B cell (primary cell): Measurements from ENCODE around the gene MIPEP. TPM values are rescaled to one million over a fixed set of nuclear protein-coding genes. Genes with fewer than 3 reads are reported as not detected.

ENCODE experiments used
- ATAC-seq: fragments of 200-7000 bp; cut with Tn5 transposase; one replicate; pipeline ENCODE4 v1.10.0; 2021; ENCODE audit warnings: low read depth, mild to moderate bottlenecking, moderate number of reproducible peaks, moderate library complexity
- CTCF ChIA-PET: fragments of 350-600 bp; sonication (Branson Sonifier 250); formaldehyde crosslinking; loops from one replicate; lab custom pipeline; 2021; ENCODE audit warnings: antibody characterized with exemption, inconsistent platforms; lab: Charles Lee
- POLR2A ChIA-PET: fragments of 350-600 bp; sonication (Branson Sonifier 250); formaldehyde crosslinking; loops from one replicate; lab custom pipeline; 2021; ENCODE audit warnings: antibody characterized with exemption; lab: Charles Lee
- DNase-seq: peaks from one replicate; pipeline ENCODE4 v3.0.0; 2013
- H2AFZ ChIP-seq: 2 replicates; pipeline ENCODE4 v1.6.1; 2012; ENCODE audit warnings: mild to moderate bottlenecking, low read depth, low read length; ENCODE audit not compliant: insufficient read depth, poor library complexity, severe bottlenecking
- H3K27ac ChIP-seq, 2 donors: 1 replicate in 1 of 2; 2 replicates in 1 of 2; pipeline ENCODE4 v1.5.1; 2012 to 2013; ENCODE audit warnings: low read length in 2 of 2, mild to moderate bottlenecking in 2 of 2, moderate library complexity in 1 of 2
- H3K27me3 ChIP-seq, 4 experiments: fragments of 200-600 bp in 1 of 4; sonication (generic) in 1 of 4; replicated peaks in 1 of 4; 1 replicate in 2 of 4; 2 replicates in 2 of 4; pipeline versions ENCODE4 v1.6.1 to v1.7.0; 2013 to 2016; ENCODE audit warnings: low read length in 3 of 4, mild to moderate bottlenecking in 2 of 4, mixed read lengths in 1 of 4, moderate library complexity in 1 of 4; ENCODE audit not compliant: insufficient read depth in 4 of 4, control insufficient read depth in 3 of 4; ENCODE audit errors: control extremely low read depth in 1 of 4
- H3K36me3 ChIP-seq, 2 experiments: replicated peaks in 1 of 2; 1 replicate in 1 of 2; 2 replicates in 1 of 2; pipeline versions ENCODE4 v1.6.1 to v1.7.1; 2013; ENCODE audit warnings: low read length in 1 of 2; ENCODE audit not compliant: insufficient read depth in 2 of 2, control insufficient read depth in 1 of 2; ENCODE audit errors: control extremely low read depth in 1 of 2, extremely low read depth in 1 of 2
- H3K4me1 ChIP-seq, 2 donors: fragments of 200-600 bp in 1 of 2; sonication (generic) in 1 of 2; 1 replicate in 1 of 2; 2 replicates in 1 of 2; pipeline versions ENCODE4 v1.5.1 to v1.6.1; 2013 to 2017; ENCODE audit warnings: low read length in 2 of 2; ENCODE audit not compliant: control insufficient read depth in 2 of 2, insufficient read depth in 2 of 2
- H3K4me2 ChIP-seq: replicated peaks from 2 replicates; pipeline ENCODE3; 2012; ENCODE audit warnings: mild to moderate bottlenecking, low read depth, low read length; ENCODE audit not compliant: poor library complexity, severe bottlenecking
- H3K4me3 ChIP-seq, 5 experiments: fragments of 200-600 bp in 1 of 5; sonication (generic) in 1 of 5; 1 replicate in 3 of 5; 2 replicates in 2 of 5; pipeline versions ENCODE4 v1.5.1 to v1.7.0; 2011 to 2016; ENCODE audit warnings: low read length in 4 of 5, mild to moderate bottlenecking in 4 of 5, low read depth in 2 of 5, control low read depth in 1 of 5, moderate library complexity in 1 of 5; ENCODE audit not compliant: insufficient read depth in 1 of 5; ENCODE audit errors: control extremely low read depth in 1 of 5, extremely low read depth in 1 of 5
- H3K79me2 ChIP-seq: fragments of 200-600 bp; sonication (generic); one replicate; pipeline ENCODE4 v1.6.0; 2016; ENCODE audit warnings: low read length; ENCODE audit not compliant: control insufficient read depth, insufficient read depth
- H3K9ac ChIP-seq: fragments of 200-600 bp; sonication (generic); 2 replicates; pipeline ENCODE4 v1.6.1; 2017; ENCODE audit warnings: mild to moderate bottlenecking, low read length, moderate library complexity
- H3K9me3 ChIP-seq, 3 donors: one replicate each; pipeline versions ENCODE4 v1.6.1 to v1.7.1; 2013; ENCODE audit warnings: low read length in 2 of 3; ENCODE audit not compliant: control insufficient read depth in 2 of 3, insufficient read depth in 1 of 3; ENCODE audit errors: control extremely low read depth in 1 of 3
- H4K20me1 ChIP-seq: 2 replicates; pipeline ENCODE4 v1.6.0; 2012; ENCODE audit warnings: mild to moderate bottlenecking, low read length; ENCODE audit not compliant: insufficient read depth, control insufficient read depth, poor library complexity, severe bottlenecking
- H3K27ac Mint-ChIP-seq: one replicate; pipeline ENCODE4 v1.8.0; 2021; ENCODE audit warnings: mixed read lengths
- H3K27me3 Mint-ChIP-seq: one replicate; pipeline ENCODE4 v1.8.0; 2021; ENCODE audit warnings: mixed read lengths
- H3K4me1 Mint-ChIP-seq: one replicate; pipeline ENCODE4 v1.8.0; 2021; ENCODE audit warnings: mixed read lengths
- H3K4me3 Mint-ChIP-seq: one replicate; pipeline ENCODE4 v1.8.0; 2021; ENCODE audit warnings: mixed read lengths
- H3K9me3 Mint-ChIP-seq: one replicate; pipeline ENCODE4 v1.8.0; 2022; ENCODE audit warnings: mixed read lengths; ENCODE audit not compliant: insufficient read depth
- CTCF ChIP-seq: fragments of 200-600 bp; IDR thresholded peaks from one replicate; pipeline ENCODE4 v1.8.0; 2022; ENCODE audit warnings: antibody characterized with exemption, mild to moderate bottlenecking
- EZH2 ChIP-seq: IDR thresholded peaks from 2 replicates; pipeline ENCODE4 v1.6.1; 2012; ENCODE audit warnings: borderline replicate concordance, low read depth, mild to moderate bottlenecking, moderate library complexity, low read length; ENCODE audit not compliant: insufficient read depth, poor library complexity, severe bottlenecking
- WGBS: methylation state at CpG from one replicate; pipeline ENCODE4 v1.1.5; 2013; ENCODE audit warnings: missing lambda C conversion rate; ENCODE audit not compliant: insufficient coverage; 5-methylcytosine and 5-hydroxymethylcytosine counted together
- intact Hi-C: fragments of 100-400 bp; cut with micrococcal nuclease; formaldehyde crosslinking; loops from one replicate; pipeline ENCODE4 v1.10.0; 2022
- polyA plus RNA-seq: library from polyadenylated mRNA; depleted of rRNA; stranded (reverse); fragments of >200 nt; gene quantifications from 2 replicates; pipeline ENCODE4 v1.2.3, GENCODE V29; 2012
- total RNA-seq, 2 donors: library from RNA; stranded (reverse); fragments of 120-200 nt in 1 of 2; gene quantifications; 1 replicate in 1 of 2; 2 replicates in 1 of 2; pipeline versions ENCODE4 v1.2.3 to v1.2.4, GENCODE V29; 2013 to 2022

MIPEP gene
- total and polyA plus RNA-seq, 2 donors (not counting 1 experiment from before 2014, with no cell fraction given) = 6.2 to 16.9 TPM

GRCh38 chr13:23870356-23871140, 18.7 kb downstream of the MIPEP start:
- Histone ChIP-seq H3K9me3 (no peaks in the 10 kb centered on the region), H3K4me2 (peak overlapping the region; percentile 8), H3K27ac (no peak overlapping the region), H3K36me3 (peaks cover 0 to 2% of the 10 kb centered on the region in 2 experiments), H3K4me1 (peaks cover 14 to 17% of the 10 kb centered on the region in 2 donors), H3K9ac (no peak overlapping the region), H3K79me2 (no peaks in the 10 kb centered on the region), H2AFZ (no peak overlapping the region), H4K20me1 (no peaks in the 10 kb centered on the region), H3K27me3 (no peaks in the 10 kb centered on the region), H3K4me3 (no peak overlapping the region)
- ATAC-seq = peak; percentile 67
- no peak overlapping the region for H3K27ac Mint-ChIP-seq
- H3K27me3 Mint-ChIP-seq = no peaks in the 10 kb centered on the region
- peaks cover 18% of the 10 kb centered on the region for H3K4me1 Mint-ChIP-seq
- intact Hi-C loops = loop anchor here (1.0 to 5.0 kb wide), 10 partner anchors 19 to 486 kb away; partner anchors contain the start of gene MIPEP
- POLR2A ChIA-PET = no interaction called here
- CTCF ChIA-PET = interaction anchor here (0.8 to 1.5 kb wide), 7 partner anchors 19 to 403 kb away, joined by 3 to 10 read pairs (median 5); partner anchors contain the start of gene MIPEP
- TF ChIP-seq CTCF = no peak
- no peak for TF ChIP-seq EZH2
- H3K9me3 Mint-ChIP-seq = no peaks in the 10 kb centered on the region
- WGBS = 51% methylated on average over 9 of the region's 12 CpGs
- peak; percentile 60 for DNase-seq
- no peak overlapping the region for H3K4me3 Mint-ChIP-seq

DNA sequence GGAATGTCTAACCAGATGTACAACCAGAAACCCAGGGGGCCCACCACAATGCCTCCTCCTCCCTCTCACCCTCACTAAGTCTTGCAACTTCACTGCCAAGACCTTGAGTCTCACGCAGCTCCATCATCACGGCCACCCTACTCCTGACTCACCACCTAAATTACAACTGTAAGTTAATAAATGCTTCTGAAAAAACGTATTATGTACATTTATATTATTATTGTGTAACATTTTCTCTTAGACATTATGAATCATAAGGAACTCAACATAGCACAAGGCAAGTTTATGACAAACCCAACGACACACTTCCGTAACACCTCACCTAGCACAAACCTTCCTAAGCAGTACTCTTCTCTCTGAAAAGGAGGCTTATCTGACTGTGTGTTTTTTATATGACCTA, 20.7 kb downstream of the MIPEP start:
- Histone ChIP-seq H3K9ac (no peak overlapping the region), H2AFZ (no peak overlapping the region), H3K4me3 (no peak overlapping the region), H3K9me3 (no peaks in the 10 kb centered on the region), H3K36me3 (peaks cover 0 to 2% of the 10 kb centered on the region in 2 experiments), H3K4me1 (peaks cover 14 to 17% of the 10 kb centered on the region in 2 donors), H4K20me1 (no peaks in the 10 kb centered on the region), H3K27ac (no peak overlapping the region), H3K4me2 (no peak overlapping the region), H3K79me2 (no peaks in the 10 kb centered on the region), H3K27me3 (no peaks in the 10 kb centered on the region)
- 100% methylated on average over 2 of the region's 5 CpGs for WGBS
- ChIA-PET POLR2A (interaction anchor here (0.6 kb wide), 1 partner anchor 36 kb away, joined by 3 read pairs; no protein-coding TSS in a partner anchor), CTCF (interaction anchor here (0.9 to 1.3 kb wide), 4 partner anchors 8 to 401 kb away, joined by 3 to 5 read pairs (median 5); no protein-coding TSS in a partner anchor)
- H3K4me3 Mint-ChIP-seq = no peak overlapping the region
- H3K4me1 Mint-ChIP-seq = peaks cover 18% of the 10 kb centered on the region
- TF ChIP-seq EZH2 (no peak), CTCF (no peak)
- DNase-seq = no peak
- H3K9me3 Mint-ChIP-seq = no peaks in the 10 kb centered on the region
- no peak for ATAC-seq
- intact Hi-C loops = no loop called here
- H3K27ac Mint-ChIP-seq = no peak overlapping the region
- no peaks in the 10 kb centered on the region for H3K27me3 Mint-ChIP-seq
